Measurements from ENCODE around the gene TMEM213. TPM values are rescaled to one million over a fixed set of nuclear protein-coding genes. Genes with fewer than 3 reads are reported as not detected.
A peak's percentile ranks its signal among the peaks of the same experiment; 100 is the strongest.

The TMEM213 gene
- total RNA-seq, 1 donor from 2014 or later = not detected

GRCh38 chr7:138848056-138848980 lies 50.5 kb downstream of the TMEM213 start:
- Histone ChIP-seq H3K36me3 (ENCODE audit: insufficient read depth, low read length) (peaks cover 6% of the 10 kb centered on the region), H3K4me3 (ENCODE audit: insufficient read depth, low read depth, low read length) (no peak overlapping the region), H3K27me3 (ENCODE audit: insufficient read depth, low read length) (no peaks in the 10 kb centered on the region), H3K27ac (ENCODE audit: low read depth, low read length) (peak overlapping the region; percentile 14), H3K4me1 (ENCODE audit: insufficient read depth, low read length) (no peaks in the 10 kb centered on the region), H3K9me3 (ENCODE audit: insufficient read depth, low read depth, low read length) (no peaks in the 10 kb centered on the region), H3K79me2 (ENCODE audit: insufficient read depth, low read length) (no peaks in the 10 kb centered on the region), H4K20me1 (ENCODE audit: insufficient read depth, low read length) (no peaks in the 10 kb centered on the region), H3K9ac (ENCODE audit: low read length) (no peak overlapping the region), H3K4me2 (ENCODE audit: low read length) (no peak overlapping the region), H2AFZ (ENCODE audit: low read depth, low read length) (no peak overlapping the region)
- DNase-seq (ENCODE audit: low read depth) (peak; percentile 55), FAIRE-seq (no peak)
- Mint-ChIP-seq H3K27me3 (ENCODE audit: low read depth, unreplicated experiment) (no peaks in the 10 kb centered on the region), H3K27ac (ENCODE audit: unreplicated experiment) (peak overlapping the region; percentile 21), H3K4me1 (ENCODE audit: low read depth, unreplicated experiment) (peaks cover 20% of the 10 kb centered on the region), H3K4me3 (ENCODE audit: unreplicated experiment) (no peak overlapping the region), H3K36me3 (ENCODE audit: low read depth, unreplicated experiment) (peaks cover 11% of the 10 kb centered on the region), H3K9me3 (ENCODE audit: unreplicated experiment) (no peaks in the 10 kb centered on the region)
- TF ChIP-seq EZH2 (IDR thresholded peaks at IDR 0.05; ENCODE audit: insufficient read depth, low read length) = no peak
- TF ChIP-seq, protein P1, sequence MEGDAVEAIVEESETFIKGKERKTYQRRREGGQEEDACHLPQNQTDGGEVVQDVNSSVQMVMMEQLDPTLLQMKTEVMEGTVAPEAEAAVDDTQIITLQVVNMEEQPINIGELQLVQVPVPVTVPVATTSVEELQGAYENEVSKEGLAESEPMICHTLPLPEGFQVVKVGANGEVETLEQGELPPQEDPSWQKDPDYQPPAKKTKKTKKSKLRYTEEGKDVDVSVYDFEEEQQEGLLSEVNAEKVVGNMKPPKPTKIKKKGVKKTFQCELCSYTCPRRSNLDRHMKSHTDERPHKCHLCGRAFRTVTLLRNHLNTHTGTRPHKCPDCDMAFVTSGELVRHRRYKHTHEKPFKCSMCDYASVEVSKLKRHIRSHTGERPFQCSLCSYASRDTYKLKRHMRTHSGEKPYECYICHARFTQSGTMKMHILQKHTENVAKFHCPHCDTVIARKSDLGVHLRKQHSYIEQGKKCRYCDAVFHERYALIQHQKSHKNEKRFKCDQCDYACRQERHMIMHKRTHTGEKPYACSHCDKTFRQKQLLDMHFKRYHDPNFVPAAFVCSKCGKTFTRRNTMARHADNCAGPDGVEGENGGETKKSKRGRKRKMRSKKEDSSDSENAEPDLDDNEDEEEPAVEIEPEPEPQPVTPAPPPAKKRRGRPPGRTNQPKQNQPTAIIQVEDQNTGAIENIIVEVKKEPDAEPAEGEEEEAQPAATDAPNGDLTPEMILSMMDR (IDR thresholded peaks at IDR 0.05; ENCODE audit: insufficient read depth, low read depth, low read length) = no peak

GRCh38 chr7:138849701-138850100 lies 51.9 kb downstream of the TMEM213 start:
- no peaks in the 10 kb centered on the region for H3K4me1 ChIP-seq (ENCODE audit: insufficient read depth, low read length)
- no peak for DNase-seq (ENCODE audit: low read depth)
- no peaks in the 10 kb centered on the region for H3K27me3 ChIP-seq (ENCODE audit: insufficient read depth, low read length)
- H3K4me3 Mint-ChIP-seq (ENCODE audit: unreplicated experiment) = no peak overlapping the region
- H3K4me1 Mint-ChIP-seq (ENCODE audit: low read depth, unreplicated experiment) = peaks cover 27% of the 10 kb centered on the region
- no peaks in the 10 kb centered on the region for H3K79me2 ChIP-seq (ENCODE audit: insufficient read depth, low read length)
- H3K4me2 ChIP-seq (ENCODE audit: low read length) = no peak overlapping the region
- no peaks in the 10 kb centered on the region for H3K9me3 Mint-ChIP-seq (ENCODE audit: unreplicated experiment)
- no peak for TF ChIP-seq EZH2 (IDR thresholded peaks at IDR 0.05; ENCODE audit: insufficient read depth, low read length)
- TF ChIP-seq, protein P1 (IDR thresholded peaks at IDR 0.05; ENCODE audit: insufficient read depth, low read depth, low read length) = no peak
- H3K36me3 ChIP-seq (ENCODE audit: insufficient read depth, low read length) = peaks cover 6% of the 10 kb centered on the region
- no peak overlapping the region for H2AFZ ChIP-seq (ENCODE audit: low read depth, low read length)
- no peak overlapping the region for H3K4me3 ChIP-seq (ENCODE audit: insufficient read depth, low read depth, low read length)
- no peak for FAIRE-seq
- no peak overlapping the region for H3K9ac ChIP-seq (ENCODE audit: low read length)
- no peaks in the 10 kb centered on the region for H4K20me1 ChIP-seq (ENCODE audit: insufficient read depth, low read length)
- H3K27me3 Mint-ChIP-seq (ENCODE audit: low read depth, unreplicated experiment) = no peaks in the 10 kb centered on the region
- H3K9me3 ChIP-seq (ENCODE audit: insufficient read depth, low read depth, low read length) = no peaks in the 10 kb centered on the region
- H3K27ac ChIP-seq (ENCODE audit: low read depth, low read length) = no peak overlapping the region
- H3K27ac Mint-ChIP-seq (ENCODE audit: unreplicated experiment) = no peak overlapping the region
- peaks cover 12% of the 10 kb centered on the region for H3K36me3 Mint-ChIP-seq (ENCODE audit: low read depth, unreplicated experiment)

- Histone ChIP-seq H3K4me3 (ENCODE audit: insufficient read depth, low read depth, low read length) (no peak overlapping the region), H2AFZ (ENCODE audit: low read depth, low read length) (no peak overlapping the region), H3K27ac (ENCODE audit: low read depth, low read length) (no peak overlapping the region), H3K9ac (ENCODE audit: low read length) (no peak overlapping the region), H3K79me2 (ENCODE audit: insufficient read depth, low read length) (no peaks in the 10 kb centered on the region), H4K20me1 (ENCODE audit: insufficient read depth, low read length) (no peaks in the 10 kb centered on the region), H3K4me2 (ENCODE audit: low read length) (no peak overlapping the region), H3K36me3 (ENCODE audit: insufficient read depth, low read length) (peaks cover 6% of the 10 kb centered on the region), H3K9me3 (ENCODE audit: insufficient read depth, low read depth, low read length) (no peaks in the 10 kb centered on the region), H3K27me3 (ENCODE audit: insufficient read depth, low read length) (no peaks in the 10 kb centered on the region), H3K4me1 (ENCODE audit: insufficient read depth, low read length) (no peaks in the 10 kb centered on the region)
- no peak overlapping the region for H3K27ac Mint-ChIP-seq (ENCODE audit: unreplicated experiment)
- H3K9me3 Mint-ChIP-seq (ENCODE audit: unreplicated experiment) = peaks cover 6% of the 10 kb centered on the region
- DNase-seq (ENCODE audit: low read depth) (no peak), FAIRE-seq (no peak)
- no peaks in the 10 kb centered on the region for H3K27me3 Mint-ChIP-seq (ENCODE audit: low read depth, unreplicated experiment)
- H3K36me3 Mint-ChIP-seq (ENCODE audit: low read depth, unreplicated experiment) = peaks cover 31% of the 10 kb centered on the region
- no peak overlapping the region for H3K4me3 Mint-ChIP-seq (ENCODE audit: unreplicated experiment)
- H3K4me1 Mint-ChIP-seq (ENCODE audit: low read depth, unreplicated experiment) = peaks cover 28% of the 10 kb centered on the region
- no peak for TF ChIP-seq EZH2 (IDR thresholded peaks at IDR 0.05; ENCODE audit: insufficient read depth, low read length)
- TF ChIP-seq, protein P1 (IDR thresholded peaks at IDR 0.05; ENCODE audit: insufficient read depth, low read depth, low read length) = no peak
These were observed 54.7 kb downstream of the TMEM213 start for GRCh38 chr7:138852469-138852868.
